Measurements from ENCODE around the gene ZMYND8. TPM values are rescaled to one million over a fixed set of nuclear protein-coding genes. Genes with fewer than 3 reads are reported as not detected.

The ZMYND8 gene
- total RNA-seq, 1 experiment from 2014 or later: 29.0 TPM

GRCh38 chr20:47285189-47285588, 71.3 kb downstream of the ZMYND8 start:
- no peaks in the 10 kb centered on the region for H4K20me1 ChIP-seq (ENCODE audit: insufficient read depth)
- H3K9me3 ChIP-seq (ENCODE audit: control insufficient read depth in 1 of 2, insufficient read depth in 1 of 2, low read depth in 1 of 2, low read length in 2 of 2): no peaks in the 10 kb centered on the region
- DNase-seq (ENCODE audit: low read depth, low spot score): no peak
- H3K79me2 ChIP-seq (ENCODE audit: insufficient read depth, low read length): peaks cover 5% of the 10 kb centered on the region; the same call in 1 of the 2 replicates
- ChIA-PET POLR2A (interaction anchor here (1.0 kb wide), 1 partner anchor 11 kb away, joined by 3 read pairs; no protein-coding TSS in a partner anchor), RAD21 (ENCODE audit: low non-redundant PET in 1 of 2, low total read pairs in 2 of 2, uncharacterized antibody in 2 of 2, unreplicated experiment in 2 of 2) (no interaction called here), CTCF (no interaction called here)
- H3K9ac ChIP-seq (ENCODE audit: low read length): no peak overlapping the region
- no peak overlapping the region for H3K4me2 ChIP-seq (ENCODE audit: low read length)
- TF ChIP-seq EZH2phosphoT487 (IDR thresholded peaks at IDR 0.05; ENCODE audit: borderline replicate concordance) (no peak), TCF7L2 (IDR thresholded peaks at IDR 0.05; ENCODE audit: borderline replicate concordance, extremely low read depth, insufficient read depth, insufficient read length) (no peak), MAX (IDR thresholded peaks at IDR 0.05) (no peak), SRF (IDR thresholded peaks at IDR 0.05; ENCODE audit: low read depth) (no peak), EGR1 (IDR thresholded peaks at IDR 0.05; ENCODE audit: low read depth) (no peak), CBX3 (IDR thresholded peaks at IDR 0.05; ENCODE audit: low read depth) (no peak), ZFX (IDR thresholded peaks at IDR 0.05) (no peak), ZNF274 (IDR thresholded peaks at IDR 0.05; ENCODE audit: low read depth, low read length) (no peak), YY1 (IDR thresholded peaks at IDR 0.05; ENCODE audit: extremely low read depth, insufficient replicate concordance, low read depth, low read length) (no peak), RAD21 (IDR thresholded peaks at IDR 0.05; ENCODE audit: low read depth) (no peak)
- TF ChIP-seq, protein P1, sequence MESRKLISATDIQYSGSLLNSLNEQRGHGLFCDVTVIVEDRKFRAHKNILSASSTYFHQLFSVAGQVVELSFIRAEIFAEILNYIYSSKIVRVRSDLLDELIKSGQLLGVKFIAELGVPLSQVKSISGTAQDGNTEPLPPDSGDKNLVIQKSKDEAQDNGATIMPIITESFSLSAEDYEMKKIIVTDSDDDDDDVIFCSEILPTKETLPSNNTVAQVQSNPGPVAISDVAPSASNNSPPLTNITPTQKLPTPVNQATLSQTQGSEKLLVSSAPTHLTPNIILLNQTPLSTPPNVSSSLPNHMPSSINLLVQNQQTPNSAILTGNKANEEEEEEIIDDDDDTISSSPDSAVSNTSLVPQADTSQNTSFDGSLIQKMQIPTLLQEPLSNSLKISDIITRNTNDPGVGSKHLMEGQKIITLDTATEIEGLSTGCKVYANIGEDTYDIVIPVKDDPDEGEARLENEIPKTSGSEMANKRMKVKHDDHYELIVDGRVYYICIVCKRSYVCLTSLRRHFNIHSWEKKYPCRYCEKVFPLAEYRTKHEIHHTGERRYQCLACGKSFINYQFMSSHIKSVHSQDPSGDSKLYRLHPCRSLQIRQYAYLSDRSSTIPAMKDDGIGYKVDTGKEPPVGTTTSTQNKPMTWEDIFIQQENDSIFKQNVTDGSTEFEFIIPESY (IDR thresholded peaks at IDR 0.05; ENCODE audit: extremely low read depth, insufficient replicate concordance, low read length): no peak
- TF ChIP-seq, protein P2, sequence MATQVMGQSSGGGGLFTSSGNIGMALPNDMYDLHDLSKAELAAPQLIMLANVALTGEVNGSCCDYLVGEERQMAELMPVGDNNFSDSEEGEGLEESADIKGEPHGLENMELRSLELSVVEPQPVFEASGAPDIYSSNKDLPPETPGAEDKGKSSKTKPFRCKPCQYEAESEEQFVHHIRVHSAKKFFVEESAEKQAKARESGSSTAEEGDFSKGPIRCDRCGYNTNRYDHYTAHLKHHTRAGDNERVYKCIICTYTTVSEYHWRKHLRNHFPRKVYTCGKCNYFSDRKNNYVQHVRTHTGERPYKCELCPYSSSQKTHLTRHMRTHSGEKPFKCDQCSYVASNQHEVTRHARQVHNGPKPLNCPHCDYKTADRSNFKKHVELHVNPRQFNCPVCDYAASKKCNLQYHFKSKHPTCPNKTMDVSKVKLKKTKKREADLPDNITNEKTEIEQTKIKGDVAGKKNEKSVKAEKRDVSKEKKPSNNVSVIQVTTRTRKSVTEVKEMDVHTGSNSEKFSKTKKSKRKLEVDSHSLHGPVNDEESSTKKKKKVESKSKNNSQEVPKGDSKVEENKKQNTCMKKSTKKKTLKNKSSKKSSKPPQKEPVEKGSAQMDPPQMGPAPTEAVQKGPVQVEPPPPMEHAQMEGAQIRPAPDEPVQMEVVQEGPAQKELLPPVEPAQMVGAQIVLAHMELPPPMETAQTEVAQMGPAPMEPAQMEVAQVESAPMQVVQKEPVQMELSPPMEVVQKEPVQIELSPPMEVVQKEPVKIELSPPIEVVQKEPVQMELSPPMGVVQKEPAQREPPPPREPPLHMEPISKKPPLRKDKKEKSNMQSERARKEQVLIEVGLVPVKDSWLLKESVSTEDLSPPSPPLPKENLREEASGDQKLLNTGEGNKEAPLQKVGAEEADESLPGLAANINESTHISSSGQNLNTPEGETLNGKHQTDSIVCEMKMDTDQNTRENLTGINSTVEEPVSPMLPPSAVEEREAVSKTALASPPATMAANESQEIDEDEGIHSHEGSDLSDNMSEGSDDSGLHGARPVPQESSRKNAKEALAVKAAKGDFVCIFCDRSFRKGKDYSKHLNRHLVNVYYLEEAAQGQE (IDR thresholded peaks at IDR 0.05; ENCODE audit: low read depth): no peak
- TF ChIP-seq, protein P3, sequence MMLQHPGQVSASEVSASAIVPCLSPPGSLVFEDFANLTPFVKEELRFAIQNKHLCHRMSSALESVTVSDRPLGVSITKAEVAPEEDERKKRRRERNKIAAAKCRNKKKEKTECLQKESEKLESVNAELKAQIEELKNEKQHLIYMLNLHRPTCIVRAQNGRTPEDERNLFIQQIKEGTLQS (IDR thresholded peaks at IDR 0.05): no peak
- intact Hi-C loops (cut with micrococcal nuclease): no loop called here
- no peak overlapping the region for H3K27ac ChIP-seq (ENCODE audit: low read depth, low read length)
- H3K9me2 ChIP-seq (ENCODE audit: insufficient read depth): no peaks in the 10 kb centered on the region
- no peak for ATAC-seq
- no TSS peak for BruUV-seq (replicated peaks)
- peaks cover 32 to 41% of the 10 kb centered on the region in 2 experiments; a peak in 3 of 4 replicates for H3K36me3 ChIP-seq (ENCODE audit: control insufficient read depth in 1 of 2, insufficient read depth in 2 of 2, low read length in 2 of 2)
- H3K27me3 ChIP-seq (ENCODE audit: insufficient read depth, low read length): no peaks in the 10 kb centered on the region
- H3K4me1 ChIP-seq (ENCODE audit: control insufficient read depth in 1 of 2, insufficient read depth in 2 of 2, low read length in 2 of 2): peaks cover 3% of the 10 kb centered on the region in 2 experiments; a peak in 2 of 4 replicates
- no peak overlapping the region for H3K4me3 ChIP-seq (replicated peaks in 1 of 2; ENCODE audit: low read depth in 1 of 2, low read length in 2 of 2)
- no peak overlapping the region for H2AFZ ChIP-seq (ENCODE audit: low read depth, low read length, poor library complexity, severe bottlenecking)

Measured in HCT116 (cell line).